Upper lobe of right lung (tissue), 1 donor: ENCODE results near the gene RAB1A. TPM values are rescaled to one million over a fixed set of nuclear protein-coding genes. Genes with fewer than 3 reads are reported as not detected.

ENCODE experiments used
- ATAC-seq: fragments of 200-7000 bp; cut with Tn5 transposase; one replicate; pipeline ENCODE4 v1.9.1; 2020; ENCODE audit warnings: mild to moderate bottlenecking, moderate library complexity
- DNase-seq: peaks from one replicate; pipeline ENCODE4 v3.0.0-alpha.2; 2020
- H3K27ac ChIP-seq: fragments of 200-600 bp; one replicate; pipeline ENCODE4 v1.8.0; 2022
- H3K27me3 ChIP-seq: fragments of 200-600 bp; one replicate; pipeline ENCODE4 v1.8.0; 2022; ENCODE audit warnings: mild to moderate bottlenecking
- H3K36me3 ChIP-seq: fragments of 200-600 bp; one replicate; pipeline ENCODE4 v1.8.0; 2022
- H3K4me1 ChIP-seq: fragments of 200-600 bp; one replicate; pipeline ENCODE4 v1.8.0; 2022
- H3K4me3 ChIP-seq: fragments of 200-600 bp; one replicate; pipeline ENCODE4 v1.8.0; 2022; ENCODE audit warnings: mild to moderate bottlenecking
- H3K9me3 ChIP-seq: fragments of 200-600 bp; one replicate; pipeline ENCODE4 v1.8.0; 2022
- CTCF ChIP-seq: fragments of 200-600 bp; IDR thresholded peaks from one replicate; pipeline ENCODE4 v1.8.0; 2022; ENCODE audit warnings: antibody characterized with exemption
- intact Hi-C: fragments of 100-400 bp; cut with DNase I; formaldehyde crosslinking; loops from one replicate; pipeline ENCODE4 v1.11.0; 2022
- total RNA-seq: library from RNA; stranded (reverse); fragmentation: NEBNext Ultra II Directional; extraction: Animal tissue kit (Norgen Biotek cat#: 25700); gene quantifications from one replicate; pipeline ENCODE4 v1.2.1, GENCODE V29; 2021
- donor health status: DM: no; HTN: yes; CAD: no; lungs with severe emphysema.

RAB1A gene
- total RNA-seq, 1 donor from 2014 or later, result 151 TPM

- no peaks in the 10 kb centered on the region for H3K27me3 ChIP-seq
- ATAC-seq (no peak), DNase-seq (no peak)
- H3K9me3 ChIP-seq, result no peaks in the 10 kb centered on the region
- no peak overlapping the region for H3K4me3 ChIP-seq
- intact Hi-C loops, result no loop called here
- no peaks in the 10 kb centered on the region for H3K36me3 ChIP-seq
- TF ChIP-seq CTCF, result no peak
- H3K4me1 ChIP-seq, result peaks cover 4% of the 10 kb centered on the region
- no peak overlapping the region for H3K27ac ChIP-seq
Measured at GRCh38 chr2:65169760-65170136, 39.8 kb upstream of the RAB1A start.

- H3K36me3 ChIP-seq, result no peaks in the 10 kb centered on the region
- no peaks in the 10 kb centered on the region for H3K9me3 ChIP-seq
- ATAC-seq (peak; percentile 80), DNase-seq (no peak)
- no peak for TF ChIP-seq CTCF
- intact Hi-C loops, result no loop called here
- no peak overlapping the region for H3K4me3 ChIP-seq
- no peaks in the 10 kb centered on the region for H3K27me3 ChIP-seq
- H3K4me1 ChIP-seq, result peaks cover 9% of the 10 kb centered on the region
- H3K27ac ChIP-seq, result no peak overlapping the region
Measured at GRCh38 chr2:65165558-65165957, 35.7 kb upstream of the RAB1A start.

- no peak for TF ChIP-seq CTCF
- peaks cover 9% of the 10 kb centered on the region for H3K4me1 ChIP-seq
- H3K4me3 ChIP-seq, result no peak overlapping the region
- no peaks in the 10 kb centered on the region for H3K27me3 ChIP-seq
- H3K36me3 ChIP-seq, result no peaks in the 10 kb centered on the region
- ATAC-seq, result peak; percentile 52
- H3K9me3 ChIP-seq, result no peaks in the 10 kb centered on the region
- DNase-seq, result peak; percentile 13
- intact Hi-C loops, result no loop called here
- peak overlapping the region; percentile 53 for H3K27ac ChIP-seq
Measured at GRCh38 chr2:65164426-65164891, 34.6 kb upstream of the RAB1A start.

- DNase-seq (no peak), ATAC-seq (no peak)
- no peaks in the 10 kb centered on the region for H3K9me3 ChIP-seq
- intact Hi-C loops, result no loop called here
- H3K4me1 ChIP-seq, result peaks cover 9% of the 10 kb centered on the region
- H3K36me3 ChIP-seq, result no peaks in the 10 kb centered on the region
- no peak for TF ChIP-seq CTCF
- H3K27ac ChIP-seq, result no peak overlapping the region
- no peak overlapping the region for H3K4me3 ChIP-seq
- no peaks in the 10 kb centered on the region for H3K27me3 ChIP-seq
Measured at GRCh38 chr2:65161551-65162100, 31.7 kb upstream of the RAB1A start.

GRCh38 chr2:65159906-65160305 is 30.0 kb upstream of the RAB1A start:
- Histone ChIP-seq H3K36me3 (no peaks in the 10 kb centered on the region), H3K9me3 (no peaks in the 10 kb centered on the region), H3K4me3 (no peak overlapping the region), H3K27ac (no peak overlapping the region), H3K4me1 (peaks cover 7% of the 10 kb centered on the region), H3K27me3 (no peaks in the 10 kb centered on the region)
- peak; percentile 56 for ATAC-seq
- intact Hi-C loops, result no loop called here
- no peak for DNase-seq
- no peak for TF ChIP-seq CTCF

GRCh38 chr2:65159261-65159660 is 29.4 kb upstream of the RAB1A start:
- ATAC-seq, result no peak
- H3K27ac ChIP-seq, result no peak overlapping the region
- H3K36me3 ChIP-seq, result no peaks in the 10 kb centered on the region
- TF ChIP-seq CTCF, result no peak
- H3K4me1 ChIP-seq, result peaks cover under 1% of the 10 kb centered on the region
- no peak overlapping the region for H3K4me3 ChIP-seq
- intact Hi-C loops, result no loop called here
- H3K9me3 ChIP-seq, result no peaks in the 10 kb centered on the region
- H3K27me3 ChIP-seq, result no peaks in the 10 kb centered on the region
- no peak for DNase-seq
